GM12801 (cell line): Measurements from ENCODE around the gene IFITM10.

ENCODE experiments used
- CTCF ChIP-seq: IDR thresholded peaks from one replicate; pipeline ENCODE4 v1.5.1; 2011; ENCODE audit warnings: control low read depth; ENCODE audit not compliant: insufficient read length; ENCODE audit errors: extremely low read depth

Gene IFITM10

GRCh38 chr11:1776331-1776851 is 26.0 kb upstream of the IFITM10 start:
- no peak for TF ChIP-seq CTCF

DNA sequence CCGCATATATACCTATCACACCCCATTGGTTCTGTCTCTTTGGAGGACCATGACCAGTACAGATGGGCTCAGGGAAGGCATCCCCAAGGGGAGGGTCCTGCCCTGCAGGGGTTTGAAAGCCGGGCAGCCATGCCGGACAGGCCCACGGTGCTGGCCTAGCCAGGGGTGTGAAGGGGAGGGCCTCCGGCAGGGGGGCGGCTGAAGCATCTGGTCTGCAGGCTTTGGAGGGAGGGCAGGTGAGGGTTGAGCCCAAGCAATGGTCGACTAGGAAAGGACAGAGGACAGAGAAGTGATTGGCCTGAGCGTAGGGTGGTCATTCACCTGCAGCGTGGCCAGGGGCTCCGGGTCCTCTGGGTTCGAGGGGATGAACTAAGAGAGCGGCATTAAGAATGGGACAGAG is 24.5 kb upstream of the IFITM10 start:
- TF ChIP-seq CTCF, result no peak

DNA sequence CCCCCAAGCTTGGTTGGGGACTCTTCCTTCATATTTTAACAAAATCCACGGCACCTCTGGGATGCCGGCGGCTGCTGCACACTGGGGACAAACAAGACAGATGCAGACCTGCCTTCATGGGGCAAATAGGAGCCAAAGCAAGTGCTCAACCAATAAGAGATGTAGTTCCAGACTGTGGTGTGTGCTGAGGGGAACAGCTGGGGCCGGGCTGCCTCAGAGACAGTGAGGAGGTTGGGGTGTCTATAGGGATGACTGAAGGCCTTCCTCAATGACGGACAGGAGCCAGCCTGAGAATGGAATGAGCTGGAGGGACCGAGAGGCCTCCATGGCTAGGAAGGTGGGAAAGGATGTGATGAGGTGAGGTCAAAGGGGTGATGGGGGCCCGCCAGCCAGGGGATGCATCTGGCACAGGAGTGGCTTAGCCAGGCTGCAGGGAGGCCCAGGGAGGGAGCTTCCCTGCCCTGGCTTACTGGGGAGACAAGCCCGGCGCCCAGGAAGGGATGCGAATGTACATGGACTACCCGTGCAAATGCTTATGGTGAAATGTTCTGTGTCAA is 23.7 kb upstream of the IFITM10 start:
- no peak for TF ChIP-seq CTCF

- no peak for TF ChIP-seq CTCF
Observed at GRCh38 chr11:1773131-1773993, 23.0 kb upstream of the IFITM10 start.

DNA sequence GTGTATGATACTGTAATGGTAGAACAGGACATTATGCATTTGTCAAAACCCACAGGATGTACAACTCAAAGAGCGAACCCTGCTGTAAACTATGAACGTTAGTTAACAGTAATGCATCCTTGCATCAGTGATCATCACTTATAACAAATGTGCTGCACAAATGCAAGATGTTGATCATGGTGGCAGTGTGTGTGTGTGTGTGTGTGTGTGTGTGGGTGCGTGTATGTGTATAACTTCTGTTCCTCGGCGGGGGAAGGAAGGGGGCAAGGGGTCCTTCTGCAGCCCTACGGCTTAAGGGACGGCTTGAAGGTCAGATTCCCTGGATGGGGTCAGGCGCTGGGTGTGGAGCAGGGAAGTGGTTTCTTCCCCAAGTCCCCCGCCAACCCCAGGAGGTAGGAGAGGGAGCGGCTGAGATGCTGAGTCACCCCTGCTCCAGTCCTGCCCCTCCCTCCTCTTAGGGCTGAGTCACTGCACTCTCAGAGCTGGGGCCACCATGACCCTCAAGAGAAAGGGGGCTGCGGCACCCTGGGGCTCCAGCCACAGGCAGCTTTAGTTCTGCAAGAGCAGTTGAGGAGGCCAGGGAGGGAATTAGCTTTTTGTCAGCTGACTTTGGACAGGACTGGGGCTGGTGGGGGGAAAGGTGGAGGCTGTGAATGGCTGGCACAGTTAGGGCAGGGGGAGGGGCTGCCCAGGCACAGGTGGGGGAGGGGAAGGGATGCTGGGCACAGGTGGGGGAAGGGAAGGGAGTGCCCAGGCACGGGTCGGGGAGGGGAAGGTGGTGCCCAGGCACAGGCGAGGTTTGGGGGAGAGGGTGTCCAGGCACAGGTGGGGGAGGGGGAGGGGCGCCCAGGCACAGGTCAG is 22.1 kb upstream of the IFITM10 start:
- TF ChIP-seq CTCF, result no peak

- no peak for TF ChIP-seq CTCF
Observed at GRCh38 chr11:1771700-1772099, 21.3 kb upstream of the IFITM10 start.

- TF ChIP-seq CTCF, result no peak
Observed at GRCh38 chr11:1771273-1771672, 20.9 kb upstream of the IFITM10 start.
